VCaP (cell line): Measurements from ENCODE around the gene FAM221A.
"Not testable (repeated sequence)": the region's sequence is repeated elsewhere in the genome, so short reads cannot be mapped to it uniquely, and the experiment has no call there.

Experiments used
- H3K27ac ChIP-seq: fragments of 450-650 bp; 2 replicates; pipeline ENCODE4 v1.5.1; 2017
- CTCF ChIP-seq: fragments of 450-650 bp; conservative IDR thresholded peaks from 2 replicates; pipeline ENCODE4 v1.5.1; 2017; ENCODE audit warnings: mild to moderate bottlenecking, moderate library complexity

Gene FAM221A

DNA sequence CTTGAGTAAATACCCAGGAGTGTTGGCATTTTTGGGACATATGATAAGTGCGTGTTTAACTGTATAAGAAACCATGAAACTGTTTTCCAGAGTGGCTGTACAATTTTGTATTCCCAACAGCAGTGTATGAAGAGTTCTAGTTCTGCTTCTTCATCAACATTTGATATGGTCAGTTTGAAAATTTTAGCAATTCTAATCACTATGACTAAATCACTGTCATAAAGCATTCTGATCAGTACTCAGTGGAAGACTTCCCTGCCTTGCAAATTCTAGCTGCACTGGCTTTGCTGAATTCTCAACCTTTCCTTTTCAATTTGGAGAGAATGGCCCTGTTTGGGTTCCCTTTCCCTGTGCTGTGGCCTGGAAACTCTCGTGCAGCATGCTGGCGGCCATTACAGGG is 18.6 kb upstream of the FAM221A start:
- no peak for TF ChIP-seq CTCF
- no peak overlapping the region for H3K27ac ChIP-seq

GRCh38 chr7:23662124-23662983 is 17.6 kb upstream of the FAM221A start:
- no peak overlapping the region for H3K27ac ChIP-seq
- no peak for TF ChIP-seq CTCF

GRCh38 chr7:23662984-23663313 is 17.1 kb upstream of the FAM221A start:
- TF ChIP-seq CTCF, result no peak
- no peak overlapping the region for H3K27ac ChIP-seq

- no peak for TF ChIP-seq CTCF
- H3K27ac ChIP-seq, result no peak overlapping the region
Observed at GRCh38 chr7:23664122-23664521, 15.9 kb upstream of the FAM221A start.

GRCh38 chr7:23672033-23672432 is 8.0 kb upstream of the FAM221A start:
- no peak for TF ChIP-seq CTCF
- H3K27ac ChIP-seq, result no peak overlapping the region

DNA sequence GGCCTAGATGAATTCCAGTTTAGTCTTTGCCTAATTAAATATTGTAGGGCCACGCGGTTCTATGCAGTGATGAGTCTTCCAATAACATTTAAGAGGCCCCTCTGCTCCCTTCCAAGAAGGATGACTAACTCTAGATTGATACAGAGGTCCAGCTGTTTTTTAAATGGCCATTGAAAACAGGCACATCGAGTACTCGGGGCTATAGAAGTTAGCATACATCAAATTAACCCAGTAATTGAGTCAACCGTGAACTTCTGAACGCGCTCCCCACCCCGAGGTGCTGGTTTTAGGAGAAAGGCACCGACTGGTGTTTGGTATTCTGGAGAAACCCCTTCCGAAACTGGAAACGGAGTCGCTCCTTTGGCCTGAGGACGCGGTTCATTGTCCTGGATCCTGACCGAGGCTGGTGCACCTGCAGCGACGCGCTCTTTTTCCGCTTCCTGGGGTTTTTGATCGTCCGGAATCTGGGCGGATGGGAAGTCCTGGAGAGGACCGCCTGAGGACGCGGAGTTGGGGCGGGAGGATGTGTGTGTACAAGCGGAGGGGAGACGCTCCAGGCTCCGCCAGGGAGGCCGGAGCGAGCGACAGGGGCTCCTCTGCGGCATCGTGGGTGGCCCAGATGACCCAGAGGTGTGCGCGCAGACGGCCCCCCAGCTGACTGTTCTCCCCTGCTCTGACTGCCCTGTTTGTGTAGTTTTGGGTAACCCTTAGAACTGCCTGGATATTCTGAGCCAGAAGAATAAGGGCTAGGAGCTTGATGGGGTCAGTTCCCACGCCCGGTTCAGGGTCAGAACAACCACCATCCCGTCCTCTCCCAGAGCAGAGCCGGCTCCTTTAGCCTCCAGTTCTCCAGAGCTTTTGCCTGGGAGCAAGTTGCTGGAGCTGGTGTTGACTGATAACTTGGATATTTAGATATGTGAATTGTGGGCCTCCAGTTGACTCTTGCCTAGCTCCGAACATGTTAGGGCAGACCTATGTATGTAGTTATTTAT is 711 bp downstream of the FAM221A start:
- no peak for TF ChIP-seq CTCF
- peak overlapping the region; percentile 62 for H3K27ac ChIP-seq

DNA sequence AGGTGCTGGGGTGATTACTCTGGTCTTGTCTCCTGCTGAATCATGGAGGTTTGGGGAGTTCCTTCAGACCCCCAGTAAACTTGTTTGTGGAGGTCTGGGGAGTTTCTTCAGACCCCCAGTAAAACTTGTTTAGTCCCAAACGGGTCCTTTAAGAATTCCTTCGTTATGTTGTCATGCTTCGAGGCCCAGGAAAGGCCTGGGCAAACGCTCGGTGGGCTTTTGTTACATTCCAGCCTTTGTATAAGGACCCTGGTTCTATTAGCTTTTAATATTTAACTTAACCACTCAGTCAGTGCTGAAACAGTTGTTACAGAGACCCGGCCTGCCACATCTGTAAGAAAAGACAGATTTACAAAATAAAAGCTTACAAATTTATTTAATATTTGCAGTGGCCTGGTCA is 4.0 kb downstream of the FAM221A start:
- not testable (repeated sequence) for H3K27ac ChIP-seq
